GM21367 (cell line): Measurements from ENCODE around the gene NCMAP.
"Not testable (repeated sequence)": the region's sequence is repeated elsewhere in the genome, so short reads cannot be mapped to it uniquely, and the experiment has no call there.

Experiments used
- ATAC-seq: cut with Tn5 transposase; IDR thresholded peaks from one replicate; pipeline ENCODE4 v1.9.1; 2021; ENCODE audit not compliant: unreplicated experiment

The NCMAP gene

DNA sequence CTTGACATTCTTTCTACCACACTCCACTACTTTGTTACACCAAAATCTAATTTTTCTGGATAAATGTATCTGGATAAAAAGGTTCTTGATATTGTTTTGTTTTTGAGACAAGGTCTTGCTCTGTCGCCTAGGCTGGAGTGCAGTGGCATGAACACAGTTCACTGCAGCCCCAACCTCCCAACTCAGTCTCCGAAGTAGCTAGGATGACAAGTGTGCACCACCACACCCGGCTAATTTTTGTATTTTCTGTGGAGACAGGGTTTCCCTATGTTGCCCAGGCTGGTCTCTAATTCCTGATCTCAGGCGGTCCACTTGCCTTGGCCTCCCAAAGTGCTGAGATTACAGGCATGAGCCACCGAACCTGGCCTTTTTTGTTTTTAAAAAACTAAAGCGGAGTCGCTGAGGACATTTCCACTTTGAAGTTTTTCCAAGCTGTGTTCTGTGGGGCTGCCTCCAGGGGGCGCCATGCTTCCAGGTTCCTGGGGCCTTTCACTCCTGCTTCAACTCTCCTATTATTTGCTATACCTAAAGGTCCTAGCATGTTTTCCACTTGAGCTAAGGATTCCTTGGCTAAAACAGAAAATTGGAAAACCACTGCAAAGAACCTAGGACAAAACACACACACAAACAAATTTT is 14.1 kb upstream of the NCMAP start:
- ATAC-seq = no peak

- ATAC-seq = no peak
Observed at GRCh38 chr1:24544239-24544638, 11.6 kb upstream of the NCMAP start.

- ATAC-seq = no peak
Observed at GRCh38 chr1:24545662-24546061, 10.2 kb upstream of the NCMAP start.

- no peak for ATAC-seq
Observed at GRCh38 chr1:24547195-24547594, 8.7 kb upstream of the NCMAP start.

GRCh38 chr1:24548070-24548469 is 7.8 kb upstream of the NCMAP start:
- no peak for ATAC-seq

- ATAC-seq = not testable (repeated sequence)
Observed at GRCh38 chr1:24549210-24549609, 6.7 kb upstream of the NCMAP start.

- no peak for ATAC-seq
Observed at GRCh38 chr1:24551290-24551959, 4.5 kb upstream of the NCMAP start.

GRCh38 chr1:24551960-24552571 is 3.8 kb upstream of the NCMAP start:
- ATAC-seq = no peak

GRCh38 chr1:24553931-24554330 is 2.0 kb upstream of the NCMAP start:
- no peak for ATAC-seq

DNA sequence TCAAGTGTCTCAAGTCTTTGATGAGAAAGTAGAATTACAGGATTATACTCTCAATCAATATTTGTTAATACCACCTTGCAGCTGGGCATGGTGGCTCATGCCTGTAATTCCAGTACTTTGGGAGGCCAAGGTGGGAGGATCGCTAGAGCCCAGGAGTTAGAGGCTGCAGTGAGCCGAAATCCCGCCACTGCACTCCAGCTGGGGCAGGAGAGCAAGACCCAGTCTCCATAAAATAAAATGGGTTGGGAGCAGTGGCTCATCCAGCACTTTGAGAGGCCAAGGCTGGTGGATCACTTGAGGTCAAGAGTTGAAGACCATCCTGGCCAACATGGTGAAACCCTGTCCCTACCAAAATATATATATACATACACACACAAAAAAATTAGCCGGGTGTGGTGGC is 1.2 kb upstream of the NCMAP start:
- no peak for ATAC-seq

- no peak for ATAC-seq
Observed at GRCh38 chr1:24556414-24556795, 518 bp downstream of the NCMAP start.

DNA sequence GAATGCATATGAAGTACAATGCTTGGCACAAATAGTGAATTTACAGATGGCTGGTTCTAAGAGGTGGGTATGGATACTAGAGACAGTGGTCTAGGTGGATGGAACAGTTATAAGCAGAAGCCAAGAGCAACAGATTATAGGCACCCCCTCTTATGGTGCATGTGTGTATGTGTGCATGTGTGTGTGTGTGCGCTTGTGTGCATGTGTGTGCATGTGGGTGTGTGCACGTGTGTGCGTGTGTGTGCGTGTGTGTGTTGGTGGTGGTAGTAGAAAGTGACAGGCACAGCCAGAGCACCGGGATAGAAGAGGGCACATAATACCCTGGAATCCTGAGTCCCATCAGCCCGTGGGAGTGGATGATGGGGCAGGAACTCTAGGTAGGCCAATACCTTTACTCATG is 1.3 kb downstream of the NCMAP start:
- no peak for ATAC-seq

GRCh38 chr1:24557711-24558131 is 1.8 kb downstream of the NCMAP start:
- ATAC-seq = no peak

DNA sequence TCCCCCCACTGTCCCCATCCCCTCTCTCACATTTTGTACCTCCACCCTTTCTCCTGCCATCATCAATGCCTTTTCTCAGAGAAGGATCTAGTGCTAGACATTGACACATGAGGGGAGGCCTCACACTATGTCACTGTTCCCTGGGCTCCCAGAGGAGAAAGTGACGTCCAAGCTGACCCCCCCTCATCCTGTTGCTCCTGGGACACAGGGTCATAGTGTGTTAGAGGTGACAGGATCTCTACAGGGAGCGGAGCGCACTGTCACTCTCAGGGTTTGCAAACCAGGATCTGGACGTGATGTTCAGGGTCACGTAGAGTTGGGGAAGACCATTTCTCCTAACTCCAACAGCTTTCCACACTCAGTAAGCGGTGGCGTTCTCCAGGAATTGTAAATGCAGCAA is 2.6 kb downstream of the NCMAP start:
- no peak for ATAC-seq

GRCh38 chr1:24558902-24559791 is 3.3 kb downstream of the NCMAP start:
- no peak for ATAC-seq

DNA sequence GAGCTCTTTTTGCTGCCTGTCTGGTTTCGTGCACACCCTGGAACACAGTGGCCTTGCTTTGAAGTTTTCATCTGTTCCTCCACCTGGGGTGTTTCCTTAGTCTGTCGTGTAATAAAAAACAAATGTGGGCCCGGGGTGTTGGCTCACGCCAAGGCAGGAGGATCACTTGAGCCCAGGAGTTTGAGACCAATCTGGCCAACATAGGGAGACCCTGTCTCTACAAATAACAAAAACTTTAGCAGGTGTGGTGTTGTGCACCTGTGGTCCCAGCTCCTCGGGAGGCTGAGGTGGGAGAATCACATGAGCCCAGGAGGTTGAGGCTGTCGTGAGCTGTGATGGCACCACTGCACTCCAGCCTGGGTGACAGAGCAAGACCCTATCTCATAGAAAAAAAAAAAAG is 4.5 kb downstream of the NCMAP start:
- ATAC-seq = no peak

- ATAC-seq = no peak
Observed at GRCh38 chr1:24562625-24563024, 6.7 kb downstream of the NCMAP start.

GRCh38 chr1:24564695-24565094 is 8.8 kb downstream of the NCMAP start:
- ATAC-seq = no peak

GRCh38 chr1:24566236-24566867 is 10.5 kb downstream of the NCMAP start:
- no peak for ATAC-seq

- ATAC-seq = no peak
Observed at GRCh38 chr1:24567792-24568388, 12.0 kb downstream of the NCMAP start.

- no peak for ATAC-seq
Observed at GRCh38 chr1:24568475-24568874, 12.6 kb downstream of the NCMAP start.
